Measurements from ENCODE around the gene EYA2.

EYA2 gene

DNA sequence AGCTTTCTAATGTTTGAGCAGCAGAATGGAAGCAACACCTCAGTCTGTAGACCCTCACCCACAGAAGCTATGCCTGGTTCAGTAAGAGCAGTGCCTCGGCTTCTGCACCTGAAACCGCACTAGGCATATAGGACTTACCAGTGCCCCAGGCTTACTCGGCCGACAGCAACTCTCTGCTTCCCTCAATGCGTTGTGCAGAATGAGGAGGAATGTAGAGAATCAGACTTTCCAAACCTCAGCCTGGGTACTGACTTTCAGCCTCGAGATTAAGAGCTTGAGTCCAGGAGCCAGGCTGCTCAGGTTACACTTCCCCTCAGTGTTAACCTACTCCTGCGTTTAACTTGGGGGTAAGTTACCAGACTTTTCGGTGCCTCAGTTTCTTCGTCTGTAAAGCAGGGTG is 8.6 kb downstream of the EYA2 start:
- H3K9me3 Mint-ChIP-seq = no peaks in the 10 kb centered on the region
- H3K27ac Mint-ChIP-seq = no peak overlapping the region
- peaks cover 39% of the 10 kb centered on the region for H3K27me3 Mint-ChIP-seq (ENCODE audit: low read depth)
- TF ChIP-seq, protein P1, sequence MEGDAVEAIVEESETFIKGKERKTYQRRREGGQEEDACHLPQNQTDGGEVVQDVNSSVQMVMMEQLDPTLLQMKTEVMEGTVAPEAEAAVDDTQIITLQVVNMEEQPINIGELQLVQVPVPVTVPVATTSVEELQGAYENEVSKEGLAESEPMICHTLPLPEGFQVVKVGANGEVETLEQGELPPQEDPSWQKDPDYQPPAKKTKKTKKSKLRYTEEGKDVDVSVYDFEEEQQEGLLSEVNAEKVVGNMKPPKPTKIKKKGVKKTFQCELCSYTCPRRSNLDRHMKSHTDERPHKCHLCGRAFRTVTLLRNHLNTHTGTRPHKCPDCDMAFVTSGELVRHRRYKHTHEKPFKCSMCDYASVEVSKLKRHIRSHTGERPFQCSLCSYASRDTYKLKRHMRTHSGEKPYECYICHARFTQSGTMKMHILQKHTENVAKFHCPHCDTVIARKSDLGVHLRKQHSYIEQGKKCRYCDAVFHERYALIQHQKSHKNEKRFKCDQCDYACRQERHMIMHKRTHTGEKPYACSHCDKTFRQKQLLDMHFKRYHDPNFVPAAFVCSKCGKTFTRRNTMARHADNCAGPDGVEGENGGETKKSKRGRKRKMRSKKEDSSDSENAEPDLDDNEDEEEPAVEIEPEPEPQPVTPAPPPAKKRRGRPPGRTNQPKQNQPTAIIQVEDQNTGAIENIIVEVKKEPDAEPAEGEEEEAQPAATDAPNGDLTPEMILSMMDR (IDR thresholded peaks at IDR 0.05; ENCODE audit: unreplicated experiment in 3 of 3) = no peak
- H3K36me3 Mint-ChIP-seq (ENCODE audit: low read depth) = no peaks in the 10 kb centered on the region
- H3K4me3 Mint-ChIP-seq = no peak overlapping the region
- peaks cover 40% of the 10 kb centered on the region for H3K4me1 Mint-ChIP-seq

DNA sequence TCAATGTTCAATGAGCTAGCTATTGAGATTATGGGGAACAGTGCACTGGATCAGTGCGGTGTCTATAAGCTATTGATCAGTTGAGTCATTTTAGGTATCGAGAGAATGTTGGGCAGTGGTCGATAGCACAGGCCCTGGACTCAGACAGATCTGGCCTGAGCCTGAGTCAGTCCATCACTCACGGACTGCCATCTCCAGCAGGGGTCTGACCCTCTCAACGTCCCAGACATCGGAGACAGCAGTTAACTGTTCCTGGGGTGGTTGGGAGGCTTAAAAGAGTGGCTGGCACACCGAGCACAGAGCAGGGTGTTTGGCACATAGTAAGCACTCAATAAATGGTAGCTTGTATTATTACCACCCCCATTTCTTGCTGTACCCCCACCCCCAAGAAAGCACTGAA is 9.3 kb downstream of the EYA2 start:
- Mint-ChIP-seq H3K27ac (no peak overlapping the region), H3K4me1 (peaks cover 36% of the 10 kb centered on the region), H3K9me3 (no peaks in the 10 kb centered on the region), H3K27me3 (ENCODE audit: low read depth) (peaks cover 34% of the 10 kb centered on the region), H3K36me3 (ENCODE audit: low read depth) (no peaks in the 10 kb centered on the region), H3K4me3 (no peak overlapping the region)
- TF ChIP-seq, protein P1 (IDR thresholded peaks at IDR 0.05; ENCODE audit: unreplicated experiment in 3 of 3) = no peak

DNA sequence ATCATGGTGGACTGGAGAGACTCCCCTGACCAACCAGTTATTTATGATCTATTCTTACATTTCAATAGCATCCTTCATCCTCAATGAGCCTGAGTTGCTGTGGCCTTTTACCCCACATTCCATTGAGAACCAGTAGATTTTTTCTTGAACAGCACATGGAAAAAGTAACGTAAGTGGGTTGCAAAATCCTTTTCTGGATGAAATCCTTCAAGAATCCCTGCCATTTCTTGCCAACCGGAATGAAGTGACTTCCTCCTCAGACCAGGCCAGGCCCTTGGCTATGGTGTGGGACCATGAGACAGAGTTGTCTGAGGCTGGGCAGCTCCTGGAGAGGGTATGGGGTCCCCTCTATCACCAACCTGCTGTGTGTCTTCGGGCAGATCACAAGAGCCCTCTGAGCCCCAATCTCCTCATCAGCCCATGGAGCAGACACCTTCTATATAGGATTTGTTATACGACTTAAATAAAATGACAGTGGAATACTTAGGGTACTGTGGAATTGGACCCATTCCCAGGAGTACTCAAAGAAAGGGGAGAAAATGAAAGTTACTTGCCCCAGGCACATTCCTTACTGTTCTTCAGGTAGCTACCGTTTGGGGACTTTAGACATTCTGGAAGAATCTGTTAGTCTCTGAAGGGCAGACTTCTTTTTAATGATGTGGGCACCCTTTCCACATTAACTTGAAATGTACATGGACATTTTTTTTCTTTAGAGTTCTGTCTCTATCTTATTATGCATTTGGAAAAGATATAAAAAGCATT is 10.9 kb downstream of the EYA2 start:
- TF ChIP-seq, protein P1 (IDR thresholded peaks at IDR 0.05; ENCODE audit: unreplicated experiment in 3 of 3) = no peak
- Mint-ChIP-seq H3K27me3 (ENCODE audit: low read depth) (peaks cover 19% of the 10 kb centered on the region), H3K27ac (no peak overlapping the region), H3K4me1 (peaks cover 20% of the 10 kb centered on the region), H3K36me3 (ENCODE audit: low read depth) (no peaks in the 10 kb centered on the region), H3K9me3 (no peaks in the 10 kb centered on the region), H3K4me3 (no peak overlapping the region)

DNA sequence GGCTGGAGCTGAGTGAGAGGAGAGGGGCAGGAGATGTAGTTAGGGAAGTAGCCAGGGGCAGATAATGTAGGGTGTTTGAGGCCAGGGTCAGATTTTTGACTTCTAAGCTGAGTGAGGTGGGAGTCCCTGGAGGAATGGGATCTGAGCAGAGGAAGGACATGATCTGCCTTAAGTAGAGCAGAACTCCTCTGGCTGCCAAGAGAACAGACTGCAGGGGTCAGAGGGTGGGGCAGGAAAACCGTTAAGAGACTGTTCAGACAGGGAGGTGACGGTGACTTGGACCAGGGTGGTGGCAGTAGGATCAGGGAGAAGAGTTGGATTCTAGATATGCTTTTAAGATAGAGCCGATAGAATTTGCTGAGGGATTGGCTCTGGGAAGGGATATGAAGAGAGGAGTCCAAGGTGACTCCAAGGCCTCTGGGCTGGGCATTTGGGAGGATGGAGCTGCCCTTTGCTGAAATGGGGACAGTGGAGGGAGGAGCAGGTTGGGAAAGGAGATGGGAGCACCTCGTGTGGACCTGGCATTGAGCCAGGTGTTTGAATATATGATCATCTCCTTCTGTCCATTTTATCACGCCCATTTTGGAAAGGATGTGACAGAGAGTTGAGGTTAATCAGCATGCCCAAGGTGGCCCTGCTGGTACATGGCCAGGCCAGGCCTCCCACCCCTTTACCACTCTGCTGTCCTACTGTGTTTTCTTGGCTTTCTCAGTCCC is 18.8 kb downstream of the EYA2 start:
- peaks cover 9% of the 10 kb centered on the region for H3K27me3 Mint-ChIP-seq (ENCODE audit: low read depth)
- peaks cover 18% of the 10 kb centered on the region for H3K9me3 Mint-ChIP-seq

DNA sequence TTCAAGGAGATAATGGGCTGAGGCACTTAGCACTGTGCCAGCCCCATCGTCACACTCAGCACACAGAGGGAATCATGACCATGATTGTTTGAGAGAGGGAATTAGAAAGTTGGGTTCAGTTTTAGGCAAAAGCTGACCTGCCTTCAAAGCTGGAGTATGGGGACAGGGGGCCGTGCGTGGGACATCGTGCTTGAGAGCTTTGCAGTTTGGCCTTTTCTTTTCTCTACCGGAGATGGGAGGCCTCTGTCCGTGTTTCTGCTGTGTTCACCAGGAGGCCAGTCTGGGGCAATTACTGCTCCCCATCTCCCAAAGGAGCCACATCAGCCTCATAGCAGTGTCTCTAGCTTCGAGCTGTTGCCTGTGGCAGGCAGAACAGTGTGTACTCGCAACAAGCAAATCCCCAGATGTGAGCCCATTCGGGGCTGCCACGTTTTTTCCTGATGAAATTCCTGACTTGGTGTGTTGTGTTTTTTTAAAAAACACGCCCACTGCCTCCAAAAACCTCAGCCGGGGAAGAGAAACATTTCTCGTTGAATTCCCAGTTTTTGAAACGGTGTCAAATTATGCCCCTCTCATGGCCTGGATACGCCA is 20.2 kb downstream of the EYA2 start:
- H3K4me3 Mint-ChIP-seq = peak overlapping the region in 1 of 3 experiments; percentile 13
- peaks cover 10% of the 10 kb centered on the region for H3K36me3 Mint-ChIP-seq (ENCODE audit: low read depth)
- TF ChIP-seq, protein P1 (IDR thresholded peaks at IDR 0.05; ENCODE audit: unreplicated experiment in 3 of 3) = no peak
- H3K27me3 Mint-ChIP-seq (ENCODE audit: low read depth) = peaks cover 9% of the 10 kb centered on the region
- H3K9me3 Mint-ChIP-seq = peaks cover 24% of the 10 kb centered on the region
- peaks cover 30% of the 10 kb centered on the region for H3K4me1 Mint-ChIP-seq
- H3K27ac Mint-ChIP-seq = no peak overlapping the region

More for the DNA sequence above, 18.8 kb downstream of the EYA2 start:
- peaks cover 3% of the 10 kb centered on the region for H3K36me3 Mint-ChIP-seq (ENCODE audit: low read depth)
- TF ChIP-seq, protein P1 (IDR thresholded peaks at IDR 0.05; ENCODE audit: unreplicated experiment in 3 of 3) = no peak
- H3K4me1 Mint-ChIP-seq = peaks cover 23% of the 10 kb centered on the region
- no peak overlapping the region for H3K4me3 Mint-ChIP-seq
- no peak overlapping the region for H3K27ac Mint-ChIP-seq

Measured in nephron (organoid).